Astrocyte of the cerebellum (primary cell): ENCODE results near the gene SMIM44.

Source experiments
- DNase-seq: peaks from one replicate; pipeline ENCODE4 v3.0.0-alpha.2; 2011; ENCODE audit warnings: low read depth
- H3K4me3 ChIP-seq: 2 replicates; pipeline ENCODE4 v1.5.1; 2011; ENCODE audit warnings: mild to moderate bottlenecking, low read depth, low read length, moderate library complexity
- CTCF ChIP-seq: IDR thresholded peaks from 2 replicates; pipeline ENCODE4 v1.5.1; 2012; ENCODE audit warnings: low read length, low read depth, moderate library complexity, mild to moderate bottlenecking; ENCODE audit errors: missing control alignments
- in situ Hi-C: cut with HindIII; loops from 2 replicates; pipeline ENCODE4 v1.10.0; 2017; ENCODE audit warnings: low sequenced_read_pairs

The SMIM44 gene

GRCh38 chr19:3528080-3528479 lies 44.8 kb upstream of the SMIM44 start:
- no peak for DNase-seq
- TF ChIP-seq CTCF = no peak
- in situ Hi-C loops = no loop called here
- no peak overlapping the region for H3K4me3 ChIP-seq

- H3K4me3 ChIP-seq = no peak overlapping the region
- in situ Hi-C loops = no loop called here
- TF ChIP-seq CTCF = no peak
- no peak for DNase-seq
Measured at GRCh38 chr19:3527238-3527910, 44.1 kb upstream of the SMIM44 start.

- no peak overlapping the region for H3K4me3 ChIP-seq
- DNase-seq = no peak
- peak; percentile 18 for TF ChIP-seq CTCF
- in situ Hi-C loops = no loop called here
Measured at GRCh38 chr19:3526507-3527237, 43.4 kb upstream of the SMIM44 start.

- TF ChIP-seq CTCF = no peak
- no peak overlapping the region for H3K4me3 ChIP-seq
- in situ Hi-C loops = no loop called here
- no peak for DNase-seq
Measured at GRCh38 chr19:3524904-3525451, 41.7 kb upstream of the SMIM44 start.

- no peak overlapping the region for H3K4me3 ChIP-seq
- in situ Hi-C loops = no loop called here
- no peak for TF ChIP-seq CTCF
- DNase-seq = no peak
Measured at GRCh38 chr19:3524078-3524842, 41.0 kb upstream of the SMIM44 start.

GRCh38 chr19:3523361-3524077 lies 40.3 kb upstream of the SMIM44 start:
- in situ Hi-C loops = no loop called here
- no peak for TF ChIP-seq CTCF
- no peak for DNase-seq
- H3K4me3 ChIP-seq = no peak overlapping the region
